OCI-LY1 (cell line): ENCODE data around the gene FOXJ3.

Experiments
- EZH2 ChIP-seq: fragments of 200-600 bp; sonication (generic), shearing (Covaris generic); IDR thresholded peaks from 2 replicates; pipeline ENCODE4 v1.8.0; 2017; ENCODE audit warnings: borderline replicate concordance, mixed run types, mild to moderate bottlenecking, antibody characterized with exemption, low read length, moderate library complexity, mixed read lengths
- TF ChIP-seq, protein P1 (sequence below): fragments of 200-600 bp; sonication (generic), shearing (Covaris generic); IDR thresholded peaks from 2 replicates; pipeline ENCODE4 v1.5.1; 2017; ENCODE audit warnings: mild to moderate bottlenecking, antibody characterized with exemption, low read length, moderate library complexity, mixed read lengths

- TF ChIP-seq, protein P1, sequence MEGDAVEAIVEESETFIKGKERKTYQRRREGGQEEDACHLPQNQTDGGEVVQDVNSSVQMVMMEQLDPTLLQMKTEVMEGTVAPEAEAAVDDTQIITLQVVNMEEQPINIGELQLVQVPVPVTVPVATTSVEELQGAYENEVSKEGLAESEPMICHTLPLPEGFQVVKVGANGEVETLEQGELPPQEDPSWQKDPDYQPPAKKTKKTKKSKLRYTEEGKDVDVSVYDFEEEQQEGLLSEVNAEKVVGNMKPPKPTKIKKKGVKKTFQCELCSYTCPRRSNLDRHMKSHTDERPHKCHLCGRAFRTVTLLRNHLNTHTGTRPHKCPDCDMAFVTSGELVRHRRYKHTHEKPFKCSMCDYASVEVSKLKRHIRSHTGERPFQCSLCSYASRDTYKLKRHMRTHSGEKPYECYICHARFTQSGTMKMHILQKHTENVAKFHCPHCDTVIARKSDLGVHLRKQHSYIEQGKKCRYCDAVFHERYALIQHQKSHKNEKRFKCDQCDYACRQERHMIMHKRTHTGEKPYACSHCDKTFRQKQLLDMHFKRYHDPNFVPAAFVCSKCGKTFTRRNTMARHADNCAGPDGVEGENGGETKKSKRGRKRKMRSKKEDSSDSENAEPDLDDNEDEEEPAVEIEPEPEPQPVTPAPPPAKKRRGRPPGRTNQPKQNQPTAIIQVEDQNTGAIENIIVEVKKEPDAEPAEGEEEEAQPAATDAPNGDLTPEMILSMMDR, result no peak
- no peak for TF ChIP-seq EZH2
Observed at GRCh38 chr1:42380586-42381279, 45.7 kb upstream of the FOXJ3 start, which contains the start of gene RIMKLA.
